ENCODE results near the gene PLPP6. TPM values are rescaled to one million over a fixed set of nuclear protein-coding genes. Genes with fewer than 3 reads are reported as not detected.

PLPP6 gene
- total RNA-seq, 4 donors from 2014 or later, result 13.6 to 20.7 (median 17.7) TPM

GRCh38 chr9:4679268-4680172 is 17.4 kb downstream of the PLPP6 start, which contains the start of gene CDC37L1:
Gene CDC37L1 (plus strand): TSS chr9:4679569. CDS start chr9:4679768, 199 bp downstream.
- TF ChIP-seq POLR2A (IDR thresholded peaks at IDR 0.05) (peak in 1 of 2 donors; percentile 92), CTCF (IDR thresholded peaks at IDR 0.05) (peak in 1 of 3 donors; percentile 74)
- intact Hi-C loops (cut with DNase I; ENCODE audit: low total_unique reads), result loop anchor here (10.0 kb wide), 1 partner anchor 55 kb away; no protein-coding TSS in a partner anchor
- DNase-seq (ENCODE audit: low spot score in 2 of 2), result peak; percentile 97 to 100
- WGBS, 2 donors, result 0 to 1% methylated on average over 43 to 64 of the region's 66 CpGs
- H3K4me3 ChIP-seq (ENCODE audit: low read depth, poor library complexity, severe bottlenecking), result peak within 1 kb of the TSS; percentile 68

- no peak for TF ChIP-seq CTCF (IDR thresholded peaks at IDR 0.05)
- TF ChIP-seq POLR2A (IDR thresholded peaks at IDR 0.05), result no peak
- H3K4me3 ChIP-seq (ENCODE audit: low read depth, poor library complexity, severe bottlenecking), result peak overlapping the region; percentile 68
- 1% methylated on average over 10 of the region's 10 CpGs for WGBS, 2 donors
- intact Hi-C loops (cut with DNase I; ENCODE audit: low total_unique reads), result loop anchor here (10.0 kb wide), 1 partner anchor 55 kb away; no protein-coding TSS in a partner anchor
- DNase-seq (ENCODE audit: low spot score in 2 of 2), result no peak
These were observed 18.1 kb downstream of the PLPP6 start for GRCh38 chr9:4680173-4680525.

DNA sequence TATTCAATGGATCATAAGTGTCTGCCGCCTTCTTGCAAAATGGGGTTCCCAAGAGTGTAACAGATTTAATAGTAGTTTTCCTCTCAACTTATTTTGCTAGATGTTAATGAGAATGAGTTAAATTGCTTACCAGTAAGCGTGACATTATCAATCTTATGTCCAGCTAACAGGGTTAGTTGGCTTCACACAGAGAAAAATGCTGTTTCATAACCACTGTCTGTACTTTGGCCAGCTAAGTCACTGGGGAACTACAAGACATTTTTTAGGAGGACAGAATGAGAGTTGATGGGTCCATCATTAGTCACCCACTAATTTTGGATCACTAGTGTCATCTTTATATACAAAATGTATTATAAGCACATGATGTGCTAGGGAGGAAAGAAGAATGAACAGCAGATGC is 18.7 kb downstream of the PLPP6 start:
- DNase-seq (ENCODE audit: low spot score in 2 of 2), result no peak
- no peak for TF ChIP-seq CTCF (IDR thresholded peaks at IDR 0.05)
- no peak for TF ChIP-seq POLR2A (IDR thresholded peaks at IDR 0.05)
- WGBS, 2 donors, result 32 to 46% methylated on average over 2 of the region's 2 CpGs
- intact Hi-C loops (cut with DNase I; ENCODE audit: low total_unique reads), result loop anchor here (10.0 kb wide), 1 partner anchor 54 kb away; no protein-coding TSS in a partner anchor
- H3K4me3 ChIP-seq (ENCODE audit: low read depth, poor library complexity, severe bottlenecking), result no peak overlapping the region

DNA sequence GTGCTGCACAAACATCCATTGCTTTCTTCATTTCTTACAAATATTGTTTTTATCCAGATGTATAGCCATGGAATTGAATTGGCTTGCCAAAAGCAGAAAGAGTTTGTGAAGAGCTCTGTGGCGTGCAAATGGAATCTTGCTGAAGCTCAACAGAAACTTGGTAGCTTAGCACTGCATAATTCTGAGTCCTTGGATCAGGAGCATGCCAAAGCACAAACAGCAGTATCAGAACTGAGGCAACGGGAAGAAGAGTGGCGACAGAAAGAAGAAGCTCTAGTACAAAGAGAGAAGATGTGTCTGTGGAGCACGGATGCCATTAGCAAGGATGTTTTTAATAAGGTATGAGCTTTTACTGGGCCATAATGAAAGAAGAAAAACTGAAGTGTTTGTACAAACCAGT is 22.7 kb downstream of the PLPP6 start:
- TF ChIP-seq CTCF (IDR thresholded peaks at IDR 0.05), result no peak
- no peak for TF ChIP-seq POLR2A (IDR thresholded peaks at IDR 0.05)
- intact Hi-C loops (cut with DNase I; ENCODE audit: low total_unique reads), result loop anchor here (10.0 kb wide), 1 partner anchor 50 kb away; no protein-coding TSS in a partner anchor
- no peak overlapping the region for H3K4me3 ChIP-seq (ENCODE audit: low read depth, poor library complexity, severe bottlenecking)
- 81 to 89% methylated on average over 4 of the region's 4 CpGs for WGBS, 2 donors
- DNase-seq (ENCODE audit: low spot score in 2 of 2), result no peak

DNA sequence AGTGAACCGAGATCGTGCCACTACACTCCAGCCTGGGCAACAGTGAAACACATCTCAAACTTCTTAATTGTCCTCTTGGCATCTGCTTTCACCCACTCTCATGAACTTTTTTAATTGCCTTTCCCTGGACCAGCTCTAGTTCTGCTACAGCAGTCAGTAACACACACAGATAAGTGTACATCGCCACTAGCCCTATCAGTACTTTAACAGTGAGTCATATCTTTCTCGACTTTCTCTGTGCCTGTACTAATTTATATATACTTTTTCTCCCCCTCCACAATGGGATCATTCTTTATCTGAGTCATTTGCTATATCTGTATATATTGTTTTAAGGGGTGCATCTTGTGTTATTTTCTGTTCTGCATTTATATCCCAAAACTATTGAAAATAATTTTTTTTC is 24.0 kb downstream of the PLPP6 start:
- intact Hi-C loops (cut with DNase I; ENCODE audit: low total_unique reads), result loop anchor here (10.0 kb wide), 1 partner anchor 49 kb away; no protein-coding TSS in a partner anchor

More for the DNA sequence above, 24.0 kb downstream of the PLPP6 start:
- H3K4me3 ChIP-seq (ENCODE audit: low read depth, poor library complexity, severe bottlenecking), result no peak overlapping the region
- DNase-seq (ENCODE audit: low spot score in 2 of 2), result no peak
- WGBS, 2 donors, result 77 to 82% methylated on average over 4 of the region's 4 CpGs
- TF ChIP-seq POLR2A (IDR thresholded peaks at IDR 0.05), result no peak
- no peak for TF ChIP-seq CTCF (IDR thresholded peaks at IDR 0.05)
